Measurements from ENCODE around the gene SUGP2.
A peak's percentile ranks its signal among the peaks of the same experiment; 100 is the strongest.

SUGP2 gene

DNA sequence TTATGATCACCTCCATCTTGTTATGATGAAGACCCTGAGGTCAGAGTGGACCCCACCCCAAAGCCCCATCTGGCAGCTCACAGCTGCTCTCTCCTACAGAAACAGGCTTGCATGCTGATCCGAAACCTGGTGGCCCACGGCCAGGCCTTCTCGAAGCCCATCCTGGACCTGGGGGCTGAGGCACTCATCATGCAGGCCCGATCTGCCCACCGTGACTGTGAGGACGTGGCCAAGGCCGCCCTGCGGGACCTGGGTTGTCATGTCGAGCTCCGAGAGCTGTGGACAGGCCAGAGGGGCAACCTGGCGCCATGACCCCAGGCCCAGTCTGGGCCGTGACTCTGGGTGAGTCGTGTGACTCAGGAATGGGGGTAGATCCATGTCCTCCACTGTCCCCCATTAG lies 24.0 kb upstream of the SUGP2 start:
- TF ChIP-seq, protein P1, sequence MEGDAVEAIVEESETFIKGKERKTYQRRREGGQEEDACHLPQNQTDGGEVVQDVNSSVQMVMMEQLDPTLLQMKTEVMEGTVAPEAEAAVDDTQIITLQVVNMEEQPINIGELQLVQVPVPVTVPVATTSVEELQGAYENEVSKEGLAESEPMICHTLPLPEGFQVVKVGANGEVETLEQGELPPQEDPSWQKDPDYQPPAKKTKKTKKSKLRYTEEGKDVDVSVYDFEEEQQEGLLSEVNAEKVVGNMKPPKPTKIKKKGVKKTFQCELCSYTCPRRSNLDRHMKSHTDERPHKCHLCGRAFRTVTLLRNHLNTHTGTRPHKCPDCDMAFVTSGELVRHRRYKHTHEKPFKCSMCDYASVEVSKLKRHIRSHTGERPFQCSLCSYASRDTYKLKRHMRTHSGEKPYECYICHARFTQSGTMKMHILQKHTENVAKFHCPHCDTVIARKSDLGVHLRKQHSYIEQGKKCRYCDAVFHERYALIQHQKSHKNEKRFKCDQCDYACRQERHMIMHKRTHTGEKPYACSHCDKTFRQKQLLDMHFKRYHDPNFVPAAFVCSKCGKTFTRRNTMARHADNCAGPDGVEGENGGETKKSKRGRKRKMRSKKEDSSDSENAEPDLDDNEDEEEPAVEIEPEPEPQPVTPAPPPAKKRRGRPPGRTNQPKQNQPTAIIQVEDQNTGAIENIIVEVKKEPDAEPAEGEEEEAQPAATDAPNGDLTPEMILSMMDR (IDR thresholded peaks at IDR 0.05), result no peak

DNA sequence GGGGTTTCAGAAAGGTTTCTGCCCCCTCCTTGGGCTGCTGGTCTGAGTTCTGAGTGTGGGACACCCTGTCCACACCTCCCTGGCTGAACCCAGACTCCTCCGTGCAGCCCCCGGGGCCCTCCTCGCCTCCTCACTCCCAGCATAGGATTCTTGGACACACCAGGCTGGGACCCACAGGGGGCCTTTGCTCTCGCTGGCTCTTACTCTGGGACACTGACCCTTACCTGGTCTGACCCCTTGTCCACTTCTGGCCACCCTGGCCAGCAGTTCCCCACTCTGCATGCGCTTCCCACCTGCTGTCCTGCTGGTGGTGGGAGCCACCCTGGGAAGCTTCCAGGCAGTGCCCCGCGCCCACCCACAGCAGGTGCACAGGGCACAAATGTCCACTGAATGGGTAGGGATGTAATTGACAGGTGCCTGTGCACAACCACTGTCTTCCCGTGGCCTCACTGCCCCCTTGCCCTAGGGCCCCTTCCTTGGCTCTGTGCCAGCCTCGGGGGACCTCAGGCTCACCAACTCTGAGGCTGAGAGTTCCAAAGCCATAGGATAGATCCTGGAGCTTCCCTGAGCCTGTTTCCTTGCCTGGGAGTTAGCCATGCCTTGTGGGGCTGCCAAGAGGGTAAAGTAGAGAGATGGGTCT lies 23.4 kb upstream of the SUGP2 start:
- TF ChIP-seq, protein P1 (IDR thresholded peaks at IDR 0.05), result no peak

DNA sequence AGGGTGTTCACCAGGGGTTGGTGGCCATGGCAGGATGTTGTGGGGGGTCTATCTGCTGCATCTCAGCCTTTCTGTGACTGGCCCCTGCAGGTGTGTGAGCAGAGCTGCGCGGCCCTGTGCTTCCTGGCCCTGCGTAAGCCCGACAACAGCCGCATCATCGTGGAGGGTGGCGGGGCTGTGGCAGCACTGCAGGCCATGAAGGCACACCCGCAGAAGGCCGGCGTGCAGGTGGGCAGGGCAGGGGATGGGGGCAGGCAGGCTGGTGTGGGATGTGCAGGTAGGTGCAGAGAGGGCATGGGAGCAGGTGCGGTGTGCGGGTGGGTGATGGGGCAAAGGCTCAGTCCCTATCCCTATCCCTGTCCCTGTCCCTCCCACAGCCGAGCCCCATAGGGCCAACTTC lies 22.4 kb upstream of the SUGP2 start:
- TF ChIP-seq, protein P1 (IDR thresholded peaks at IDR 0.05), result no peak

DNA sequence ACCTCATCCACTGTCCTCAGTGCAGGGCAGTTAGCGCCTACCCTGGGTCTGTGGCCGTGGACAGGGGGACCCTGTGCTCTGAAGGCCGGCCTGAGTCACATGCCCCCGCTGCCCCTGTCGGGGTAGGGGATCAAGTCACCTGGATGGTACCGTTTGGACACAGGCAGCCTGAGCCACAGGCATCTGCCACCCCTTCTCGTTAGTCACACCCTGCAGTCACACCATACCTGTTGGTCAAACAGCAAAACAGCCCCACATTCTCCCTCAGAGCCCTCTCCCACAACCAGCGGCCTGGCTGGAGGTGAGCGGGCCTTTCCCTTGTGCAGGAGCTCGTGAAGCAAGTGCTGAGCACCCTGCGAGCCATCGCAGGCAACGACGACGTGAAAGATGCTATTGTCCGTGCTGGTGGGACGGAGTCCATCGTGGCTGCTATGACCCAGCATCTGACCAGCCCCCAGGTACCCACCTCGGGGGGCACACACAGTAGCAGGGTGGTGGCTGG lies 21.7 kb upstream of the SUGP2 start:
- TF ChIP-seq, protein P1 (IDR thresholded peaks at IDR 0.05), result no peak

DNA sequence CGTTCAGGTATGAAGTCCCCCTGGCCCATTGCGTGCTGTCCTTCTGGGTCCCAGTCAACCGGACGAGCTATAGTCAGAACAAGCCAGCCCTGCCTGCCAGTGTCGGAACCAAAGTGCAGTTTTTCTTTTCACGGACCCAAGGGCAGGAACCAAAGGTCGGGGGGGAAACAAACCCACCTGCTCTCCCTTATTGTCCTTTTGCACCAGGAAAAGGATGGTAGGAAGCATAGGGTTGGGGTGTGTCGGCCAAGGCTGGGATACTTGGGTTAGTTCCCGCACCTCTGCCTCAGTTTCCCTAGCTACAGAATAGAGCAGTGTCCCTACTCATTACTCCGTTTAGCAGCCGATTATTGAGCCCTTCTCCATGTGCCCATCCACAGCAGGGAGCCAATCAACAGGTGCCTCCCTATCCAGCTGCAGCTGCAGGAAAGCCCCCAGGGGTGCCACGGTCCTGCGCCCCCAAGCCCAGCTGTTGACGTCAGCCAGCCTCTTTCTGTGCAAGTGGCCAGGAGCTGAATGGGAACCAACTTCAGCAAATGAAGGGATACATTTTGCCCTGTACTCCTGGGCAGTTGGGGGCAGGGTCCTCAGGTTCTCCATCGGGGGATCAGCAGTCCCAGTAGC lies 21.1 kb upstream of the SUGP2 start:
- TF ChIP-seq, protein P1 (IDR thresholded peaks at IDR 0.05), result no peak

DNA sequence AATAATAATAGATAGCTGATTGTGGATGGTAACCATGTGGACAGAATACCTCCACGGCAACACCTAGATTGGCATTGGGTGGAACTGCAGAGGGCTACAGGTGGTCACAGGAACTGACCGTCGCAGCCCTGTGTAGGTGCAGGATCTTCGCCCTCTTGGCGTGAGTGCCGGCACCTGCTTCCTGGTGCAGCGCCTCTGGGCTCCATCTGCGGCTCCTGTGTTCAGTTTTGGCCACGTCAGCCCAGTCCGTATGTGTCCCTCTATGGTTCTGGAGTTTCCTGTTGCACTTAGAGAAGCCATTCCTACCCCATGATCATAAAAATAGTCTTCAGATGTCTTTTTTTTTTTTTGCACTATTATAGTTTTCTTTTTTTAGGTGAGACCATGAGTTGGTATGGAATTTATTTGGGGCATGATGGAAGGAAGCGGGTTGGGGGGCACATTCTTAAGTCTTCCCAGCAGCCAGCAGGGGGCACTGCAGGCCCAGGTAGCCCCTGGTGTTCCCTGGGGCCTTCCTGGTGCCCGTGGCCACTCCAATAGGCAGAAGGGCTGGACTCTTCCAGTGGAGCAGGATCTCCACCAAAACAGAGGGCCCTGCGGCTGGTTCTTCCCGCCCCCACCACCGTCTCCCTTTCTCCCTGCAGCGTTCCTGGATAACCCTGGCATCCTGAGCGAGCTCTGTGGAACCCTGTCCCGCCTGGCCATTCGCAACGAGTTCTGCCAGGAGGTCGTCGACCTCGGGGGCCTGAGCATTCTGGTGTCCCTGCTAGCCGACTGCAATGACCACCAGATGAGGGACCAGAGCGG lies 20.4 kb upstream of the SUGP2 start:
- TF ChIP-seq, protein P1 (IDR thresholded peaks at IDR 0.05), result peak; percentile 81

DNA sequence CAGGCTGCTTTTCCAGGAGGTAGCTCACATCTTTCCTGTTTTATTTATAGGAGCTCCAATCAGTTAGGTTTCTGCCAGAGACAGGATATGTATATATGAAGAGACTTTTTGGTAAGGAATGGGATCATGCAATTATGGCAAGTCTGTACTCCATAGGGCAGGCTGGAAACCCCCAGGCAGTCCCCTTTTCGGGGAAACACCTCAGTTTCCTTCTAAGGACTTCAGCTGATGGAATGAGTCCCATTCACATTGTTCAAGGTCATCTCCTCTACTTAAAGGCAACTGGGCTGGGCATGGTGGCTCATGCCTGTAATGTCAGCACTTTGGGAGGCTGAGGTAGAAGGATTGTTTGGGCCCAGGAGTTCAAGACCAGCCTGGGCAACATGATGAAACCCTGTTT lies 19.6 kb upstream of the SUGP2 start:
- TF ChIP-seq, protein P1 (IDR thresholded peaks at IDR 0.05), result no peak

Measured in LNCAP (cell line).